ENCODE data around the gene FMC1.

FMC1 gene

GRCh38 chr7:139359366-139360209 is 18.5 kb downstream of the FMC1 start, which contains the start of gene LUC7L2:
Gene LUC7L2 (plus strand): TSS chr7:139359894. CDS start chr7:139360262, 368 bp downstream.
- TF ChIP-seq CTCF (IDR thresholded peaks at IDR 0.05; ENCODE audit: low read length) (no peak; the same call in 1 of the 2 replicates), EZH2 (optimal IDR thresholded peaks at IDR 0.05; ENCODE audit: low read depth, low read length) (no peak), EZH2phosphoT487 (IDR thresholded peaks at IDR 0.05; ENCODE audit: low read length) (no peak)
- Histone ChIP-seq H3F3A (ENCODE audit: insufficient read depth, low read length) (peaks cover 26% of the 10 kb centered on the region), H4K20me1 (ENCODE audit: insufficient read depth, low read length) (peaks cover 38% of the 10 kb centered on the region), H2AFZ (ENCODE audit: low read length) (peak within 1 kb of the TSS; percentile 55), H3K36me3 (replicated peaks; ENCODE audit: insufficient read depth, low read length) (peaks cover 4% of the 10 kb centered on the region; the same call in 1 of the 2 replicates), H3K27me3 (replicated peaks; ENCODE audit: insufficient read depth, low read length) (no peaks in the 10 kb centered on the region), H3K9ac (ENCODE audit: low read length) (peak within 1 kb of the TSS; percentile 94), H3K9me3 (replicated peaks; ENCODE audit: insufficient read depth, low read length) (no peaks in the 10 kb centered on the region), H3K9me2 (replicated peaks; ENCODE audit: insufficient read depth, low read length) (no peaks in the 10 kb centered on the region), H3K4me3 (ENCODE audit: low read length) (peak within 1 kb of the TSS; percentile 91), H3K4me1 (ENCODE audit: low read length) (peaks cover 16% of the 10 kb centered on the region; the same call in 1 of the 2 replicates), H3K4me2 (ENCODE audit: low read depth, low read length) (peak within 1 kb of the TSS; percentile 69), H3K79me2 (ENCODE audit: low read length) (peaks cover 54% of the 10 kb centered on the region), H3K27ac (ENCODE audit: low read length) (peak within 1 kb of the TSS; percentile 93)
- DNase-seq, result peak; percentile 100

DNA sequence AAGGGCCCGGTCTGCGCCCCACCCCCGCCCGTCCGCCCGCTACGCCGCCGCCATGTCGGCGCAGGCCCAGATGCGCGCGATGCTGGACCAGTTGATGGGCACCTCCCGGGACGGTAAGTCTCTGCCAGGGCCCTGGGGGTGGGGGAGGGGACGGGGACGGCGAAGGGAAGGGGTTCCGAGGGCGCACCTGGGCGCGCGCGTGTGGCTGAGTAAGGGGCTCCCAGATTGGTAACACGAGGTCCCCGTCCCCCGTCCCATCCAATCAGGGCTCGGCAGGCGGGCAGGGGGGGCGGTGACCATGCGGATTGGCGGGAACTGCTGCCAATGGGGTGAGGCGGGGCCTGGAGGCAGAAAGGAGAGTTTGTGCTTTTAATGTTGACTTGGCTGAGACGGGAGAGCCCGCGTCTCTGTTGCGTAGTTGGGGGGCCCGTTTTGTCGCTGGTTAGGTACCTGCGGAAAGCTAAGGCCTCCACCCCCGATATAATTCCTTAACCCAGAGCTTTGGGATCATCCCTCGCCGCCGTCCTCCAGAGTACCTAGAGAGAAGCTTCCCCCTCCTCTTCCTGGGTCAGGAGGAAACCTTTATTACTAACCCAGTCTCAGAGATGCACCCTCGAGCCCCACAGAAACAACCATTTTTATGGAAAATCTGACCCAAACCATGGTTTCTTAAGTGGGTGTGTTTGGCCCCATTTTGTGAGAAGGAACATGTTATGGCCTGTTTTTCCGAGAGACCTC is 19.2 kb downstream of the FMC1 start:
- Histone ChIP-seq H3K9ac (ENCODE audit: low read length) (peak overlapping the region; percentile 94), H3F3A (ENCODE audit: insufficient read depth, low read length) (peaks cover 26% of the 10 kb centered on the region), H3K27ac (ENCODE audit: low read length) (peak overlapping the region; percentile 93), H4K20me1 (ENCODE audit: insufficient read depth, low read length) (peaks cover 46% of the 10 kb centered on the region), H3K4me1 (ENCODE audit: low read length) (peaks cover 16% of the 10 kb centered on the region; the same call in 1 of the 2 replicates), H3K36me3 (replicated peaks; ENCODE audit: insufficient read depth, low read length) (peaks cover 5% of the 10 kb centered on the region; the same call in 1 of the 2 replicates), H3K4me2 (ENCODE audit: low read depth, low read length) (peak overlapping the region; percentile 68), H2AFZ (ENCODE audit: low read length) (no peak overlapping the region), H3K9me3 (replicated peaks; ENCODE audit: insufficient read depth, low read length) (no peaks in the 10 kb centered on the region), H3K9me2 (replicated peaks; ENCODE audit: insufficient read depth, low read length) (no peaks in the 10 kb centered on the region), H3K27me3 (replicated peaks; ENCODE audit: insufficient read depth, low read length) (no peaks in the 10 kb centered on the region), H3K4me3 (ENCODE audit: low read length) (peak overlapping the region; percentile 91), H3K79me2 (ENCODE audit: low read length) (peaks cover 62% of the 10 kb centered on the region)
- DNase-seq, result peak; percentile 98
- TF ChIP-seq CTCF (IDR thresholded peaks at IDR 0.05; ENCODE audit: low read length) (no peak), EZH2phosphoT487 (IDR thresholded peaks at IDR 0.05; ENCODE audit: low read length) (no peak), EZH2 (optimal IDR thresholded peaks at IDR 0.05; ENCODE audit: low read depth, low read length) (no peak)

- Histone ChIP-seq H3K4me3 (ENCODE audit: low read length) (peak overlapping the region; percentile 91), H3K9me2 (replicated peaks; ENCODE audit: insufficient read depth, low read length) (no peaks in the 10 kb centered on the region), H4K20me1 (ENCODE audit: insufficient read depth, low read length) (peaks cover 52% of the 10 kb centered on the region), H3K4me1 (ENCODE audit: low read length) (peaks cover 16% of the 10 kb centered on the region; the same call in 1 of the 2 replicates), H2AFZ (ENCODE audit: low read length) (no peak overlapping the region), H3K4me2 (ENCODE audit: low read depth, low read length) (peak overlapping the region; percentile 68), H3K9ac (ENCODE audit: low read length) (peak overlapping the region; percentile 94), H3F3A (ENCODE audit: insufficient read depth, low read length) (peaks cover 26% of the 10 kb centered on the region), H3K27ac (ENCODE audit: low read length) (peak overlapping the region; percentile 93; the same call in 1 of the 2 replicates), H3K79me2 (ENCODE audit: low read length) (peaks cover 68% of the 10 kb centered on the region), H3K9me3 (replicated peaks; ENCODE audit: insufficient read depth, low read length) (no peaks in the 10 kb centered on the region), H3K36me3 (replicated peaks; ENCODE audit: insufficient read depth, low read length) (peaks cover 5% of the 10 kb centered on the region; the same call in 1 of the 2 replicates), H3K27me3 (replicated peaks; ENCODE audit: insufficient read depth, low read length) (no peaks in the 10 kb centered on the region)
- no peak for DNase-seq
- TF ChIP-seq CTCF (IDR thresholded peaks at IDR 0.05; ENCODE audit: low read length) (no peak), EZH2 (optimal IDR thresholded peaks at IDR 0.05; ENCODE audit: low read depth, low read length) (no peak)
Observed at GRCh38 chr7:139360948-139361307, 19.8 kb downstream of the FMC1 start.

All from MM.1S (cell line).